DND-41 (cell line): Measurements from ENCODE around the gene PLA2R1.

ENCODE experiments used
- CTCF ChIP-seq: IDR thresholded peaks from 2 replicates; pipeline ENCODE4 v1.5.1; 2012; ENCODE audit warnings: borderline replicate concordance, low read length, moderate library complexity, mild to moderate bottlenecking; ENCODE audit not compliant: poor library complexity, severe bottlenecking; ENCODE audit errors: extremely low read depth
- EZH2 ChIP-seq: IDR thresholded peaks from 3 replicates; pipeline ENCODE4 v1.6.1; 2012; ENCODE audit warnings: borderline replicate concordance, low read depth, mild to moderate bottlenecking, moderate library complexity, low read length, inconsistent platforms; ENCODE audit not compliant: severe bottlenecking

- TF ChIP-seq CTCF (no peak), EZH2 (no peak)
Measured at GRCh38 chr2:159891267-159891588, 171.2 kb downstream of the PLA2R1 start.
